Calu3 (cell line): ENCODE results near the gene CTCF. TPM values are rescaled to one million over a fixed set of nuclear protein-coding genes. Genes with fewer than 3 reads are reported as not detected.
A peak's percentile ranks its signal among the peaks of the same experiment; 100 is the strongest.

Experiments used
- BruUV-seq: library from RNA; stranded (reverse); fragments of 400-500 nt; replicated peaks from 2 replicates; lab custom pipeline; 2021; lab: Mats Ljungman, UMichigan
- CTCF ChIA-PET: fragments of 300-600 bp; sonication (Branson Sonifier 250); formaldehyde crosslinking; loops from one replicate; lab custom pipeline; 2022; ENCODE audit warnings: antibody characterized with exemption; lab: Charles Lee
- DNase-seq: peaks from one replicate; pipeline ENCODE4 v3.0.0; 2022
- H3K27ac Mint-ChIP-seq: one replicate; pipeline ENCODE4 v1.8.0; 2022; ENCODE audit warnings: mixed read lengths; ENCODE audit not compliant: unreplicated experiment
- H3K27me3 Mint-ChIP-seq: one replicate; pipeline ENCODE4 v1.8.0; 2022; ENCODE audit warnings: mixed read lengths; ENCODE audit not compliant: unreplicated experiment
- H3K36me3 Mint-ChIP-seq: one replicate; pipeline ENCODE4 v1.8.0; 2022; ENCODE audit warnings: mild to moderate bottlenecking, moderate library complexity, mixed read lengths; ENCODE audit not compliant: insufficient read depth, unreplicated experiment
- H3K4me1 Mint-ChIP-seq: one replicate; pipeline ENCODE4 v1.8.0; 2022; ENCODE audit warnings: mild to moderate bottlenecking, low read depth, mixed read lengths; ENCODE audit not compliant: unreplicated experiment
- H3K4me3 Mint-ChIP-seq: one replicate; pipeline ENCODE4 v1.8.0; 2022; ENCODE audit warnings: mild to moderate bottlenecking, low read depth, moderate library complexity, mixed read lengths; ENCODE audit not compliant: unreplicated experiment
- H3K9me3 Mint-ChIP-seq: one replicate; pipeline ENCODE4 v1.8.0; 2022; ENCODE audit warnings: low read depth, mixed read lengths; ENCODE audit not compliant: unreplicated experiment
- CTCF ChIP-seq: fragments of 200-600 bp; IDR thresholded peaks from one replicate; pipeline ENCODE4 v1.8.0; 2022; ENCODE audit warnings: antibody characterized with exemption; ENCODE audit not compliant: unreplicated experiment
- intact Hi-C: fragments of 100-400 bp; cut with micrococcal nuclease; formaldehyde crosslinking; loops from one replicate; pipeline ENCODE4 v1.10.0; 2022; ENCODE audit not compliant: unreplicated experiment
- total RNA-seq: library from RNA; stranded (reverse); gene quantifications from 2 replicates; pipeline ENCODE4 v1.2.3, GENCODE V29; 2022

The CTCF gene
- total RNA-seq, 1 experiment from 2014 or later = 52.1 TPM

DNA sequence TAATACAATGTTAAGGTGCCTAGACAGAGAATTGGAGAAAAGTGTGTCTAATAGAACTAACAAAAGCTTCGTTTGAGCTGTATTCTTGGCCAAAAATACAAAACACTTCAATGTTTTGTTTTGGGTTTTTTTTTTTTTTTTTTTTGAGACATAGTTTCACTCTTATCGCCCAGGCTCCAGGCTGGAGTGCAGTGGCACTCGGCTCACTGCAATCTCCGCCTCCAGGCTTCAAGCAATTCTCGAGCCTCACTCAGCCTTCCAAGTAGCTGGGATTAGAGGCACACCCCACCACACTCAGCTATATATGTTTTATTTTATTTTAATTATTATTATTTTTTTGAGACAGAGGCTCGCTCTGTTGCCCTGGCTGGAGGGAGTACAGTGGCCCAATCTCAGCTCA lies 44.3 kb downstream of the CTCF start:
- BruUV-seq = no TSS peak
- Mint-ChIP-seq H3K27ac (no peak overlapping the region), H3K4me3 (no peak overlapping the region), H3K4me1 (no peaks in the 10 kb centered on the region), H3K9me3 (no peaks in the 10 kb centered on the region), H3K27me3 (no peaks in the 10 kb centered on the region), H3K36me3 (peaks cover 11% of the 10 kb centered on the region)
- TF ChIP-seq CTCF = no peak
- intact Hi-C loops = no loop called here
- no peak for DNase-seq
- CTCF ChIA-PET = interaction anchor here (0.6 kb wide), 1 partner anchor 11 kb away, joined by 5 read pairs; no protein-coding TSS in a partner anchor

DNA sequence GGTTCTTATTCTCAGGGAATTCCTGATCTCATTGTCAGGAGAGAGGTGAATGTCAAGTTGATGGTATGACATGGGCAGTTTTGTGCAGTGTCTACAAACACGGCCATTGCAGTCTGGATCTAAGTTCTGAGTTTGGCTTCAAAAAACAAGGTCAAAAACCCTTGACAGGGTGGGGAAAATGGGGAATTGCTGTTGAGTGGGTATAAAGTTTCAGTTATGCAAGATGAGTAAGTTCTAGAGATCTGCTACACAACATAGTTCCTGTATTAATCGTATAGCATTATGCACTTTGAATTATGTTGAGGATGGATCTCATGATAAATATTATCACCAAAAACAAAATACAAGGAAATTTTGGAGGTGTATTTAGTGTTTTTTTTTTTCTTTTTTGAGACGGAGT lies 46.0 kb downstream of the CTCF start:
- no peaks in the 10 kb centered on the region for H3K9me3 Mint-ChIP-seq
- DNase-seq = no peak
- H3K4me1 Mint-ChIP-seq = no peaks in the 10 kb centered on the region
- H3K27ac Mint-ChIP-seq = no peak overlapping the region
- intact Hi-C loops = no loop called here
- H3K27me3 Mint-ChIP-seq = no peaks in the 10 kb centered on the region
- no TSS peak for BruUV-seq
- no peak for TF ChIP-seq CTCF
- no peak overlapping the region for H3K4me3 Mint-ChIP-seq
- H3K36me3 Mint-ChIP-seq = peaks cover 23% of the 10 kb centered on the region
- CTCF ChIA-PET = no interaction called here

GRCh38 chr16:67613808-67614207 lies 51.5 kb downstream of the CTCF start:
- H3K9me3 Mint-ChIP-seq = no peaks in the 10 kb centered on the region
- no peak for TF ChIP-seq CTCF
- DNase-seq = peak; percentile 7
- H3K4me1 Mint-ChIP-seq = no peaks in the 10 kb centered on the region
- H3K4me3 Mint-ChIP-seq = no peak overlapping the region
- no peak overlapping the region for H3K27ac Mint-ChIP-seq
- CTCF ChIA-PET = interaction anchor here (0.6 kb wide), 1 partner anchor 78 kb away, joined by 6 read pairs; no protein-coding TSS in a partner anchor
- H3K36me3 Mint-ChIP-seq = peaks cover 58% of the 10 kb centered on the region
- H3K27me3 Mint-ChIP-seq = no peaks in the 10 kb centered on the region
- intact Hi-C loops = no loop called here
- no TSS peak for BruUV-seq

DNA sequence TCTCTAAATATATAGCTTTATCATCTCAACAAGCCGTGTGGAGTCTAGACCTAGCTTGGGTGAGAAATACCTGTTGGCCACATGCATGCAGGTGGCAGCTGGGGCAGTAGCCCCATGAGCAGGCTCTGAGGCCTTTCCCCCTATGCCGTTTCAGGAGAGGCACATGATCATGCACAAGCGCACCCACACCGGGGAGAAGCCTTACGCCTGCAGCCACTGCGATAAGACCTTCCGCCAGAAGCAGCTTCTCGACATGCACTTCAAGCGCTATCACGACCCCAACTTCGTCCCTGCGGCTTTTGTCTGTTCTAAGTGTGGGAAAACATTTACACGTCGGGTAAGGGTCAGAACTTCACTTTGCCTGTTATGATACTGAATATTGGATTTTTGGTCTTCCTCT lies 65.9 kb downstream of the CTCF start:
- Mint-ChIP-seq H3K4me3 (no peak overlapping the region), H3K4me1 (no peaks in the 10 kb centered on the region), H3K27me3 (no peaks in the 10 kb centered on the region), H3K27ac (no peak overlapping the region), H3K9me3 (no peaks in the 10 kb centered on the region), H3K36me3 (peaks cover 66% of the 10 kb centered on the region)
- no peak for TF ChIP-seq CTCF
- BruUV-seq = no TSS peak
- DNase-seq = no peak
- CTCF ChIA-PET = interaction anchor here (0.6 to 1.5 kb wide), 4 partner anchors 16 to 138 kb away, joined by 3 to 6 read pairs (median 4); partner anchors contain the start of gene CARMIL2
- intact Hi-C loops = no loop called here
